Measurements from ENCODE around the gene DNAJC18.

Gene DNAJC18

DNA sequence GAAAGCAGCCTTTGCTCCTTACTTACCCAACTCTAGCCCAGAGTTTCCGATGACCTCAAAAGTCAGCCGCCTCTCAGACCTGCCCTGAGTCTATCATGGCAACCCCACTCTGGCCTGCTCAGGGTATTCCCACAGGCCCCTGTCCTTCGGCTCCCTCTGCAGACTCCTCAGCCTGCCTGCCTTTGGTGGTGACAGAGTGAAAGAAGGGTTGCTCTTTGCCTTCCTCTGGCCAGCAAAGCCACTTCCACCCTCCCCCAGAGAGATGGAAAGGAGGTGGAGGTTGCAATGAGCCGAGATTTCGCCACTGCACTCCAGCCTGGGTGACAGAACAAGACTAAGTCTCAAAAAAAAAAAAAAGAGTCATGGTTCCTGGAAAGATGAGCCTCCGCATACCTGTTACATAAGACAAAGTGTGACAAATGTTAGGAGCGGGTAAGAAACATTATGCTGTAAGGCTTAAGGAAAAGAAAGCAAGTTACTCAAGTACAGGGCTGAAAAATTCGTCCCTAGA is 29.2 kb upstream of the DNAJC18 start:
- DNase-seq (ENCODE audit: low read depth) = peak; percentile 28
- TF ChIP-seq, protein P1, sequence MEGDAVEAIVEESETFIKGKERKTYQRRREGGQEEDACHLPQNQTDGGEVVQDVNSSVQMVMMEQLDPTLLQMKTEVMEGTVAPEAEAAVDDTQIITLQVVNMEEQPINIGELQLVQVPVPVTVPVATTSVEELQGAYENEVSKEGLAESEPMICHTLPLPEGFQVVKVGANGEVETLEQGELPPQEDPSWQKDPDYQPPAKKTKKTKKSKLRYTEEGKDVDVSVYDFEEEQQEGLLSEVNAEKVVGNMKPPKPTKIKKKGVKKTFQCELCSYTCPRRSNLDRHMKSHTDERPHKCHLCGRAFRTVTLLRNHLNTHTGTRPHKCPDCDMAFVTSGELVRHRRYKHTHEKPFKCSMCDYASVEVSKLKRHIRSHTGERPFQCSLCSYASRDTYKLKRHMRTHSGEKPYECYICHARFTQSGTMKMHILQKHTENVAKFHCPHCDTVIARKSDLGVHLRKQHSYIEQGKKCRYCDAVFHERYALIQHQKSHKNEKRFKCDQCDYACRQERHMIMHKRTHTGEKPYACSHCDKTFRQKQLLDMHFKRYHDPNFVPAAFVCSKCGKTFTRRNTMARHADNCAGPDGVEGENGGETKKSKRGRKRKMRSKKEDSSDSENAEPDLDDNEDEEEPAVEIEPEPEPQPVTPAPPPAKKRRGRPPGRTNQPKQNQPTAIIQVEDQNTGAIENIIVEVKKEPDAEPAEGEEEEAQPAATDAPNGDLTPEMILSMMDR (IDR thresholded peaks at IDR 0.05; ENCODE audit: insufficient read depth, low read depth, low read length, missing control alignments) = no peak
- H3K4me3 ChIP-seq (ENCODE audit: low read length) = no peak overlapping the region

DNA sequence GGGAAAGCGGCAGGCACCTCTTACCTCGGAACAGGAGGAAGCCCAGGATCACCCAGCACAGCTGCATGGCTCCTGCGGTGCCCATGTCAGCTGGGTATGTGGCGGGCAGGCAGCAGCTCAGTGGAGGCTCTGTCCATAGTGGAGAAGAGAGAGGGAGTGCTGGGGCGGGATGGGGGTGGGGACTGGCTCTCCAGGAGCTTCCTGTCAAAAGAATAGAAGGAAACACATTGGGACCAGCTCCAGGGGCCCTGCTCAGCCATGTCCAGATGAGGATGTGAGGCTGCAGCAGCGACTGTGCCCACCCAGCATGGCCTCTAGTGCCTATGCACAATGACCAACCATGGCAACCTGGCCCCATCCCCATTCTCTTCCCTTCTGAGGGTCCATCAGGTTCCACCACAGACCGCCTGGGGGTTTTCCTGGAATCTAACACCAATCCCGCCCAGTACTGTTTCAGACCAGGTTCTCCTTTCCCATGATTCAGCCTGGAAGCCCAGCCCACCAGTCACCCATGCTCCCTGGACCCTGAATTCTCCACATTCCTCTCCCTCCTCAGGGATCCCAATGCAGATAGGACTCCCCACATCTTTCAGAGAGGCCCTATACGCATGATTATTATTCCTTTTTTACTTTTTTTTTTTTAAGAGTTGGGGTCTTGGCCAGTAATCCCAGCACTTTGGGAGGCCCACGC is 23.4 kb upstream of the DNAJC18 start, which contains the start of gene ECSCR:
Gene ECSCR, minus strand, starts transcription at position 158 of the 691 bp plus-strand sequence. Its CDS starts 73 bp downstream, at position 85.
- TF ChIP-seq, protein P1 (IDR thresholded peaks at IDR 0.05; ENCODE audit: insufficient read depth, low read depth, low read length, missing control alignments) = no peak
- DNase-seq (ENCODE audit: low read depth) = no peak
- no peak within 1 kb of the TSS for H3K4me3 ChIP-seq (ENCODE audit: low read length)

DNA sequence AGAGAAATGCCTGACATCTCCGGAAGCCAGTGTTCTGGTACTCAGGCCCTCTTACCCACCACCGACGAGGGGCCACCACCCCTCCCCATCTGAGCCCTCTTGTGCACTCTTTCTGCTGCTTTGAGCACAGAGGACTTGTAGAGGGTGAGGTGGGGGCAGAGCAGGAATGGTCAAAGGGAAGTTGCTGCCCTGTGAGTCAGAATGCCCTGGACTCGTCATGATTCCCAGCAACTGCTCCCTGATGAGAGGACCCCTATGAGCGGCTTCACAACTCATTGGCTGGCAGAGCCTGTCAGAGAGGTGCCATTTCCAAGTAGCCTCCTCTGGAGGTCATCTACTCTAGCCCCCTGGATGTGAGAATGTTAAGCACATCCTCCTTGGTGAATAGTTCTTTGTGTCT is 22.4 kb upstream of the DNAJC18 start:
- TF ChIP-seq, protein P1 (IDR thresholded peaks at IDR 0.05; ENCODE audit: insufficient read depth, low read depth, low read length, missing control alignments) = no peak
- no peak overlapping the region for H3K4me3 ChIP-seq (ENCODE audit: low read length)
- DNase-seq (ENCODE audit: low read depth) = peak; percentile 12

DNA sequence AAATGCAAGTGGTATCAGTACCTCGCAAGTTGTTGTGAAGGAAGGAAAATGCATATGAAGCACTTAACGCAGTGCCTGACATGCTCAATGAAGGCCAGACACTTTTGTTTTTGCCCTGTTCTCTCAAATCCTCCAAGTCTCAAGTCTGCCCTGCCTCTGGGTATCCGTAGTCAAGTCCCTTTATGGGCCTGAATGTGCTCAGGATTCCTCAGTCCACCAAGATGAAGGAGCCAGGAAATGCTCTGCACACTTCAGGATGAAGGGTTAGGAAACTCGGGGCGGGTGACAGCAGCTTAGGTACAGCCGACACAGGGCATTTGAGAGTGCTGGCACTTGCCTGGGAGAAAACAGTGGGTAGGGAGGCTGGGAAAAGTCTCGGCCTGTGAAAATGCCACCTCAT is 21.9 kb upstream of the DNAJC18 start:
- TF ChIP-seq, protein P1 (IDR thresholded peaks at IDR 0.05; ENCODE audit: insufficient read depth, low read depth, low read length, missing control alignments) = no peak
- no peak overlapping the region for H3K4me3 ChIP-seq (ENCODE audit: low read length)
- no peak for DNase-seq (ENCODE audit: low read depth)

GRCh38 chr5:139460455-139460854 is 21.1 kb upstream of the DNAJC18 start:
- no peak overlapping the region for H3K4me3 ChIP-seq (ENCODE audit: low read length)
- TF ChIP-seq, protein P1 (IDR thresholded peaks at IDR 0.05; ENCODE audit: insufficient read depth, low read depth, low read length, missing control alignments) = no peak
- DNase-seq (ENCODE audit: low read depth) = no peak

- peak; percentile 39 for DNase-seq (ENCODE audit: low read depth)
- TF ChIP-seq, protein P1 (IDR thresholded peaks at IDR 0.05; ENCODE audit: insufficient read depth, low read depth, low read length, missing control alignments) = no peak
- no peak overlapping the region for H3K4me3 ChIP-seq (ENCODE audit: low read length)
Measured at GRCh38 chr5:139459451-139459934, 20.2 kb upstream of the DNAJC18 start.
